Endothelial cell of umbilical vein (primary cell): ENCODE results near the gene TP73. TPM values are rescaled to one million over a fixed set of nuclear protein-coding genes. Genes with fewer than 3 reads are reported as not detected.
A peak's percentile ranks its signal among the peaks of the same experiment; 100 is the strongest.

Source experiments
- BruUV-seq: library from RNA; stranded (reverse); fragments of 400-500 nt; replicated peaks from 2 replicates; lab custom pipeline; 2021; lab: Mats Ljungman, UMichigan
- CTCF ChIA-PET: fragments of 300-600, 350-600 bp; sonication (Branson Sonifier 250); formaldehyde crosslinking; loops from one replicate; lab custom pipeline; 2021; ENCODE audit warnings: antibody characterized with exemption, inconsistent platforms; lab: Charles Lee
- POLR2A ChIA-PET: fragments of 300-600, 350-600 bp; sonication (Branson Sonifier 250); formaldehyde crosslinking; loops from one replicate; lab custom pipeline; 2021; ENCODE audit warnings: antibody characterized with exemption, inconsistent platforms; lab: Charles Lee
- DNase-seq: peaks from one replicate; pipeline ENCODE4 v3.0.0-alpha.2; 2011; ENCODE audit warnings: low read depth, low spot score
- FAIRE-seq: peaks from 2 replicates; lab custom pipeline; 2011; peaks lifted over from hg19 to GRCh38; lab: Jason Lieb, UNC
- H2AFZ ChIP-seq: 2 replicates; pipeline ENCODE4 v1.6.0; 2012; ENCODE audit warnings: low read depth, low read length, control low read depth, inconsistent platforms
- H3K27ac ChIP-seq: 2 replicates; pipeline ENCODE4 v1.5.1; 2011; ENCODE audit warnings: low read depth, mild to moderate bottlenecking, control low read depth, low read length, moderate library complexity; ENCODE audit not compliant: insufficient read depth
- H3K27me3 ChIP-seq, 2 experiments: 2 replicates each; pipeline versions ENCODE4 v1.6.0 to v1.6.1; 2011; ENCODE audit warnings: low read length in 2 of 2, mixed read lengths in 1 of 2; ENCODE audit not compliant: control insufficient read depth in 2 of 2, insufficient read depth in 2 of 2
- H3K36me3 ChIP-seq, 2 experiments: 2 replicates in 1 of 2; 3 replicates in 1 of 2; pipeline ENCODE4 v1.5.1; 2011; ENCODE audit warnings: low read length in 2 of 2, mild to moderate bottlenecking in 1 of 2, moderate library complexity in 1 of 2; ENCODE audit not compliant: control insufficient read depth in 2 of 2, insufficient read depth in 2 of 2; ENCODE audit errors: extremely low read depth in 1 of 2
- H3K4me1 ChIP-seq: 3 replicates; pipeline ENCODE4 v1.5.1; 2011; ENCODE audit warnings: mild to moderate bottlenecking, low read length; ENCODE audit not compliant: control insufficient read depth, insufficient read depth; ENCODE audit errors: extremely low read depth
- H3K4me2 ChIP-seq: 2 replicates; pipeline ENCODE4 v1.6.1; 2011; ENCODE audit warnings: low read length, control low read depth, mixed read lengths; ENCODE audit not compliant: insufficient read depth
- H3K4me3 ChIP-seq, 3 experiments: fragments of 200-600 bp in 1 of 3; sonication (generic), shearing (Covaris generic) in 1 of 3; replicated peaks in 1 of 3; 2 replicates each; pipeline ENCODE4 v1.5.1; 2011 to 2016; ENCODE audit warnings: control low read depth in 3 of 3, low read length in 3 of 3, mild to moderate bottlenecking in 2 of 3, inconsistent platforms in 1 of 3, low read depth in 1 of 3, moderate library complexity in 1 of 3; ENCODE audit not compliant: insufficient read depth in 1 of 3
- H3K79me2 ChIP-seq: 2 replicates; pipeline ENCODE4 v1.6.0; 2012; ENCODE audit warnings: low read length, inconsistent platforms; ENCODE audit not compliant: control insufficient read depth, insufficient read depth
- H3K9ac ChIP-seq: replicated peaks from 2 replicates; pipeline ENCODE3; 2011; ENCODE audit warnings: low read length, control low read depth; ENCODE audit not compliant: insufficient read depth; ENCODE audit errors: extremely low read depth
- H3K9me1 ChIP-seq: replicated peaks from 3 replicates; pipeline ENCODE4 v1.6.0; 2011; ENCODE audit warnings: mild to moderate bottlenecking, low read length; ENCODE audit not compliant: control insufficient read depth, insufficient read depth; ENCODE audit errors: extremely low read depth
- H3K9me3 ChIP-seq: replicated peaks from 2 replicates; pipeline ENCODE4 v1.5.1; 2012; ENCODE audit warnings: low read length, inconsistent platforms; ENCODE audit not compliant: control insufficient read depth, insufficient read depth
- H4K20me1 ChIP-seq: replicated peaks from 2 replicates; pipeline ENCODE3; 2011; ENCODE audit warnings: mild to moderate bottlenecking, low read length; ENCODE audit not compliant: control insufficient read depth, insufficient read depth; ENCODE audit errors: extremely low read depth
- dilution Hi-C: fragments of 300-500 bp; cut with MboI; formaldehyde crosslinking; loops from one replicate; pipeline ENCODE4 v1.15.0; 2019; ENCODE audit warnings: low sequenced_read_pairs; ENCODE audit not compliant: extremely low pct_ligation_motif_present
- intact Hi-C: fragments of 100-400 bp; cut with micrococcal nuclease; formaldehyde crosslinking; loops from one replicate; pipeline ENCODE4 v1.10.0; 2022
- polyA plus RNA-seq, 4 experiments: library from polyadenylated mRNA; depleted of rRNA in 3 of 4; stranded (reverse) in 3 of 4; unstranded in 1 of 4; fragments of >200 nt; gene quantifications; 2 replicates each; pipeline versions ENCODE4 v1.2.1 to v1.2.3, GENCODE V29; 2011 to 2012; ENCODE audit warnings: missing spikeins in 1 of 4
- total RNA-seq: library from RNA; stranded (reverse); gene quantifications from 2 replicates; pipeline ENCODE4 v1.2.3, GENCODE V29; 2021
- TF ChIP-seq, protein P1 (sequence below), 2 donors: IDR thresholded peaks; 1 replicate in 1 of 2; 2 replicates in 1 of 2; pipeline ENCODE4 v1.5.1; 2011; ENCODE audit warnings: low read length in 2 of 2, mild to moderate bottlenecking in 2 of 2, moderate library complexity in 2 of 2, control low read depth in 1 of 2, inconsistent platforms in 1 of 2, low read depth in 1 of 2; ENCODE audit not compliant: insufficient read depth in 1 of 2; ENCODE audit errors: extremely low read depth in 1 of 2

TP73 gene
- total and polyA plus RNA-seq, 2 donors (not counting 3 experiments of a cell fraction or from before 2014, with no cell fraction given): 0.03 to 0.15 TPM

DNA sequence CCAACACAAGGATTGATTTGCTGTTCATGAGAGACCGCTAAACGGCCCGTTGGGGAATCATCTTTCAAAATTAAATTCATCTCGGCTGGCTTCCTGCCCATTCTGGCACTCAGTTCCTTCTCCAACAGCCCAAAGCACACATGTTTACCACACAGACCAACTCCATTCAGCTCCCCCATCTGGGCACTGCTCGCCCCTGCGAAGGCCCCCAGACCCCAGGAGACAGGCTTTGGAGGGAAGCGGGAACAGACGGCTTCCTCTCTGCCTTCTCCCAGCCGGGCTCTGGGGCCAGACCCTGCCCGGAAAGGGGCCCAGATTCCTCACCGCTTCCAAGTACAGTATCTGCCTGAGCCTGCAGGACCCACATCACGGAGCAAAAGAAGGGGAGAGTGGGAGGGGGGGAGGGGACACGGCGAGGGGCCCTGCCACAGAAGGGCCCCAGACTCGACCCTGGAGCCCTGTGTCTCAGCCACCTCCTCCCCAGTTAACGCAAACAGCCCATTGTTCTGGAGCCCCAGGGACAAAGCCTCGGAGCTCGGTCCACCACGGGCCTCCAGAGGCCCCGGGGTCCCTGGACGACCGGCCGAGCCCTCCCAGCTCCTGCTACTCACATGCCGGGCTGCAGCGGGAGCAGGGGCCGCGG is 41.7 kb upstream of the TP73 start:
- Histone ChIP-seq H3K9ac (no peak overlapping the region), H2AFZ (peak overlapping the region; percentile 2), H3K4me3 (peak overlapping the region; percentile 6 to 67 (median 54)), H4K20me1 (no peaks in the 10 kb centered on the region), H3K27me3 (no peaks in the 10 kb centered on the region), H3K27ac (no peak overlapping the region), H3K9me3 (no peaks in the 10 kb centered on the region), H3K79me2 (no peaks in the 10 kb centered on the region), H3K4me2 (peak overlapping the region; percentile 6), H3K36me3 (no peaks in the 10 kb centered on the region), H3K4me1 (peaks cover 38% of the 10 kb centered on the region), H3K9me1 (no peaks in the 10 kb centered on the region)
- FAIRE-seq (peak; percentile 48), DNase-seq (peak; percentile 46)
- BruUV-seq: no TSS peak
- ChIA-PET CTCF (interaction anchor here (1.7 to 3.8 kb wide), 3 partner anchors 8 to 46 kb away, joined by 6 to 24 read pairs (median 7); no protein-coding TSS in a partner anchor), POLR2A (interaction anchor here (1.4 kb wide), 1 partner anchor 20 kb away, joined by 3 read pairs; no protein-coding TSS in a partner anchor)
- intact Hi-C loops: loop anchor here (1.0 to 2.0 kb wide), 2 partner anchors 20 to 70 kb away; no protein-coding TSS in a partner anchor
- dilution Hi-C loops: no loop called here
- TF ChIP-seq, protein P1, sequence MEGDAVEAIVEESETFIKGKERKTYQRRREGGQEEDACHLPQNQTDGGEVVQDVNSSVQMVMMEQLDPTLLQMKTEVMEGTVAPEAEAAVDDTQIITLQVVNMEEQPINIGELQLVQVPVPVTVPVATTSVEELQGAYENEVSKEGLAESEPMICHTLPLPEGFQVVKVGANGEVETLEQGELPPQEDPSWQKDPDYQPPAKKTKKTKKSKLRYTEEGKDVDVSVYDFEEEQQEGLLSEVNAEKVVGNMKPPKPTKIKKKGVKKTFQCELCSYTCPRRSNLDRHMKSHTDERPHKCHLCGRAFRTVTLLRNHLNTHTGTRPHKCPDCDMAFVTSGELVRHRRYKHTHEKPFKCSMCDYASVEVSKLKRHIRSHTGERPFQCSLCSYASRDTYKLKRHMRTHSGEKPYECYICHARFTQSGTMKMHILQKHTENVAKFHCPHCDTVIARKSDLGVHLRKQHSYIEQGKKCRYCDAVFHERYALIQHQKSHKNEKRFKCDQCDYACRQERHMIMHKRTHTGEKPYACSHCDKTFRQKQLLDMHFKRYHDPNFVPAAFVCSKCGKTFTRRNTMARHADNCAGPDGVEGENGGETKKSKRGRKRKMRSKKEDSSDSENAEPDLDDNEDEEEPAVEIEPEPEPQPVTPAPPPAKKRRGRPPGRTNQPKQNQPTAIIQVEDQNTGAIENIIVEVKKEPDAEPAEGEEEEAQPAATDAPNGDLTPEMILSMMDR (IDR thresholded peaks at IDR 0.05; ENCODE audit: extremely low read depth in 1 of 2, insufficient read depth in 1 of 2, low read depth in 1 of 2, low read length in 2 of 2): no peak
